Calu3 (cell line): ENCODE measurements around the gene NRG2. TPM values are rescaled to one million over a fixed set of nuclear protein-coding genes. Genes with fewer than 3 reads are reported as not detected.

ENCODE experiments used
- BruUV-seq: library from RNA; stranded (reverse); fragments of 400-500 nt; replicated peaks from 2 replicates; lab custom pipeline; 2021; lab: Mats Ljungman, UMichigan
- CTCF ChIA-PET: fragments of 300-600 bp; sonication (Branson Sonifier 250); formaldehyde crosslinking; loops from one replicate; lab custom pipeline; 2022; ENCODE audit warnings: antibody characterized with exemption; lab: Charles Lee
- DNase-seq: peaks from one replicate; pipeline ENCODE4 v3.0.0; 2022
- H3K27ac Mint-ChIP-seq: one replicate; pipeline ENCODE4 v1.8.0; 2022; ENCODE audit warnings: mixed read lengths; ENCODE audit not compliant: unreplicated experiment
- H3K27me3 Mint-ChIP-seq: one replicate; pipeline ENCODE4 v1.8.0; 2022; ENCODE audit warnings: mixed read lengths; ENCODE audit not compliant: unreplicated experiment
- H3K36me3 Mint-ChIP-seq: one replicate; pipeline ENCODE4 v1.8.0; 2022; ENCODE audit warnings: mild to moderate bottlenecking, moderate library complexity, mixed read lengths; ENCODE audit not compliant: insufficient read depth, unreplicated experiment
- H3K4me1 Mint-ChIP-seq: one replicate; pipeline ENCODE4 v1.8.0; 2022; ENCODE audit warnings: mild to moderate bottlenecking, low read depth, mixed read lengths; ENCODE audit not compliant: unreplicated experiment
- H3K4me3 Mint-ChIP-seq: one replicate; pipeline ENCODE4 v1.8.0; 2022; ENCODE audit warnings: mild to moderate bottlenecking, low read depth, moderate library complexity, mixed read lengths; ENCODE audit not compliant: unreplicated experiment
- H3K9me3 Mint-ChIP-seq: one replicate; pipeline ENCODE4 v1.8.0; 2022; ENCODE audit warnings: low read depth, mixed read lengths; ENCODE audit not compliant: unreplicated experiment
- intact Hi-C: fragments of 100-400 bp; cut with micrococcal nuclease; formaldehyde crosslinking; loops from one replicate; pipeline ENCODE4 v1.10.0; 2022; ENCODE audit not compliant: unreplicated experiment
- total RNA-seq: library from RNA; stranded (reverse); gene quantifications from 2 replicates; pipeline ENCODE4 v1.2.3, GENCODE V29; 2022
- TF ChIP-seq, protein P1 (sequence below): fragments of 200-600 bp; IDR thresholded peaks from one replicate; pipeline ENCODE4 v1.8.0; 2022; ENCODE audit warnings: antibody characterized with exemption; ENCODE audit not compliant: unreplicated experiment

NRG2 gene
- total RNA-seq, 1 experiment from 2014 or later, result 1.4 TPM

DNA sequence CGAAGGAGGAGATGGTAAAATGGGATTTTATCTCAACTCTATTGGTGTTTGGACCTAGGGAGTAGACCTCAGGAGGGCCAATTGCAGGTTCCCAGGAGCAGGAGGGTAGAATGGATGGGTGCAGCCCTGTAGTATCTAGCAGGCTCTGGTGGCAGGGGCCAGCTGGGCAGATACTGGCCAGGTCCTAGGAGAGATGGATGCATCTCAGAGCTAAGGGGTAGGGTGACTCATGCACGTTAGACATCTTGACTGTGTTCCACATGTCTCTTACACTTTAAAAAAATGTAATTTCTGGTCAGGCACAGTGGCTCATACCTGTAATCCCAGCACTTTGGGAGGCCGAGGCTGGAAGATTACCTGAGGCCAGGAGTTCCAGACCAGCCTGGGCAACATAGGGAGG, 225.1 kb downstream of the NRG2 start:
- TF ChIP-seq, protein P1, sequence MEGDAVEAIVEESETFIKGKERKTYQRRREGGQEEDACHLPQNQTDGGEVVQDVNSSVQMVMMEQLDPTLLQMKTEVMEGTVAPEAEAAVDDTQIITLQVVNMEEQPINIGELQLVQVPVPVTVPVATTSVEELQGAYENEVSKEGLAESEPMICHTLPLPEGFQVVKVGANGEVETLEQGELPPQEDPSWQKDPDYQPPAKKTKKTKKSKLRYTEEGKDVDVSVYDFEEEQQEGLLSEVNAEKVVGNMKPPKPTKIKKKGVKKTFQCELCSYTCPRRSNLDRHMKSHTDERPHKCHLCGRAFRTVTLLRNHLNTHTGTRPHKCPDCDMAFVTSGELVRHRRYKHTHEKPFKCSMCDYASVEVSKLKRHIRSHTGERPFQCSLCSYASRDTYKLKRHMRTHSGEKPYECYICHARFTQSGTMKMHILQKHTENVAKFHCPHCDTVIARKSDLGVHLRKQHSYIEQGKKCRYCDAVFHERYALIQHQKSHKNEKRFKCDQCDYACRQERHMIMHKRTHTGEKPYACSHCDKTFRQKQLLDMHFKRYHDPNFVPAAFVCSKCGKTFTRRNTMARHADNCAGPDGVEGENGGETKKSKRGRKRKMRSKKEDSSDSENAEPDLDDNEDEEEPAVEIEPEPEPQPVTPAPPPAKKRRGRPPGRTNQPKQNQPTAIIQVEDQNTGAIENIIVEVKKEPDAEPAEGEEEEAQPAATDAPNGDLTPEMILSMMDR, result no peak
- intact Hi-C loops, result no loop called here
- no peak for DNase-seq
- CTCF ChIA-PET, result no interaction called here
- Mint-ChIP-seq H3K36me3 (no peaks in the 10 kb centered on the region), H3K27ac (no peak overlapping the region), H3K4me3 (no peak overlapping the region), H3K9me3 (peaks cover 4% of the 10 kb centered on the region), H3K27me3 (peaks cover 90% of the 10 kb centered on the region), H3K4me1 (no peaks in the 10 kb centered on the region)
- no TSS peak for BruUV-seq

DNA sequence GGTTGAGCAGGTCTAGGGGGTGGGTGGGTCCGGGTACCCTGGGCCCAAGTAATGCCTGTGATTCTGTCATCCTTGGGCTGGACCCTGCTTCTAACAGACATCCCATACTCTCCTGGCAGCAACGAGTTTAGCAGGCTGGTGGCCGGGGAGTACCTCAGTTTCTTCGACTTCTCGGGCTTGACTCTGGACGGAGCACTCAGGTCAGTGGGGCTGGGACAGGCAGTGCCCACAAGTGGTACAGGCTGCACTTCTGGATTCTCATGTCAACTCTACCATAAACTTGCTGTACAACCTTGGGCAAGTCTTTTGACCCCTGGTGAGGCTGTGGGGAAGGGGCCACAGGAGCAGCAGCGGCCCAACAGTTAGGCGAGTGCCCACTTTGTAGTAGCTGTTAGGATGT, 225.7 kb downstream of the NRG2 start:
- Mint-ChIP-seq H3K4me1 (no peaks in the 10 kb centered on the region), H3K36me3 (no peaks in the 10 kb centered on the region), H3K9me3 (peaks cover 4% of the 10 kb centered on the region), H3K27me3 (peaks cover 91% of the 10 kb centered on the region), H3K4me3 (no peak overlapping the region), H3K27ac (no peak overlapping the region)
- intact Hi-C loops, result no loop called here
- TF ChIP-seq, protein P1, result no peak
- CTCF ChIA-PET, result no interaction called here
- no peak for DNase-seq
- BruUV-seq, result no TSS peak

DNA sequence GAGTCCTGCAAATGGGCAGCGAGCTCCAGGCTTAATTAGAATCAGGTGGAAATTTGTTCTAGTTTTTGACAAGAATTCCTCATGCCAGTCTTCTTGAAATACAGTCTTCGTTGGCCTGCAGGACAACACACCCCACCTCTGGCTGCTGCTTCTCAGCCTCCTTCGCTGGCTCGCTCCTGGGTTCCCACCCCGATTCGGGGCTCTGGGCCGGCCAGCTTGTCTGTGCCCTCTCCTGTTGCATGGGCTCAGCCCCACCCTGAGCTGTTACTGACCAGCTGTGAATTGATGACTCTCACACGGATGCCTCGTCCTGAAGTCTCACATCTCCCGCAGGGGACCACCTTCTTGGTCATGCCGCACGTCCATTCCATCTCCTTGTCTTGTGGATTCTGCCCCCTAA, 226.5 kb downstream of the NRG2 start:
- peaks cover 96% of the 10 kb centered on the region for H3K27me3 Mint-ChIP-seq
- no peak overlapping the region for H3K4me3 Mint-ChIP-seq
- no peaks in the 10 kb centered on the region for H3K36me3 Mint-ChIP-seq
- TF ChIP-seq, protein P1, result no peak
- DNase-seq, result no peak
- peaks cover 4% of the 10 kb centered on the region for H3K9me3 Mint-ChIP-seq
- H3K27ac Mint-ChIP-seq, result no peak overlapping the region
- intact Hi-C loops, result no loop called here
- CTCF ChIA-PET, result interaction anchor here (0.6 kb wide), 1 partner anchor 34 kb away, joined by 4 read pairs; no protein-coding TSS in a partner anchor
- no peaks in the 10 kb centered on the region for H3K4me1 Mint-ChIP-seq
- BruUV-seq, result no TSS peak

DNA sequence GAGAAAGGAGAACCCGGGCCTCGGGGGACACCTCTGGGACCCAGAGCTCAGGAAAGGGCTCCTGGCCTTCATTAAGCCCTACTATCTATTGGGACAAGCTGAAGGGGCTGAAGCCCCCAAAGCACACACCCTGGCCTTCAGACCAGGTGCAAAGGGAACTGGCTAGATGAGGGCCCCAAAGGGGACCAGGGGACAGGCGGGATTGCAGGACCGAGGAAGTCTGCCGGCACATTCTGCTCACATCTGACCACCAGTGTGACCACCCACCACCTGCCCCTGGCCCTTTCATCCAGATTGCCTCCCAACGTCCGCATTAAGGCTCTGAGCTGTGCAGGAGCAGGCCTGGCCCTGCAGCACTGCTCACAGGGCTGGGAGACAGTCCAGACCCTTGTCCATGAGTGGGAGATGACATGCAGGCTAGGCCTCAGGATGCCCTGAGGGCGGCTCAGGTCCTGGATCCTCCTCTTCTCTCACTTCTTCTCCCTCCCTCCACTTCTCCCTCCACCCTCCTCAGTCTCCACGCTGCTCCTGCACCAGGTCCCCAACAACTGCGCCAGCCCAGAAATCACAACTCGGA, 228.3 kb downstream of the NRG2 start:
- TF ChIP-seq, protein P1, result no peak
- CTCF ChIA-PET, result interaction anchor here (1.2 kb wide), 1 partner anchor 154 kb away, joined by 4 read pairs; no protein-coding TSS in a partner anchor
- BruUV-seq, result no TSS peak
- Mint-ChIP-seq H3K4me3 (no peak overlapping the region), H3K27me3 (peaks cover 96% of the 10 kb centered on the region), H3K27ac (no peak overlapping the region), H3K9me3 (peaks cover 4% of the 10 kb centered on the region), H3K36me3 (no peaks in the 10 kb centered on the region), H3K4me1 (no peaks in the 10 kb centered on the region)
- intact Hi-C loops, result no loop called here
- DNase-seq, result no peak
